Brain pericyte (primary cell): ENCODE results near the gene ABHD13.
"Not testable (repeated sequence)": the region's sequence is repeated elsewhere in the genome, so short reads cannot be mapped to it uniquely, and the experiment has no call there.

Experiments
- DNase-seq: peaks from one replicate; pipeline ENCODE4 v3.0.0-alpha.2; 2012; ENCODE audit warnings: low read depth, low spot score

ABHD13 gene

GRCh38 chr13:108218044-108218974 is at the start of gene ABHD13:
Gene ABHD13, plus strand, starts transcription at chr13:108218392. Its CDS starts 10,827 bp downstream, at chr13:108229219.
- peak; percentile 71 for DNase-seq

- DNase-seq = no peak
These were observed 49.3 kb upstream of the ABHD13 start for GRCh38 chr13:108168929-108169328.

- no peak for DNase-seq
These were observed 41.4 kb upstream of the ABHD13 start for GRCh38 chr13:108176685-108177274.

- DNase-seq = no peak
These were observed 40.1 kb upstream of the ABHD13 start for GRCh38 chr13:108178078-108178477.

GRCh38 chr13:108182652-108183051 is 35.5 kb upstream of the ABHD13 start:
- no peak for DNase-seq

GRCh38 chr13:108185223-108185622 is 33.0 kb upstream of the ABHD13 start:
- DNase-seq = no peak

- DNase-seq = no peak
These were observed 29.9 kb upstream of the ABHD13 start for GRCh38 chr13:108188260-108188659.

- DNase-seq = no peak
These were observed 27.3 kb upstream of the ABHD13 start for GRCh38 chr13:108190897-108191296.

GRCh38 chr13:108193806-108194205 is 24.4 kb upstream of the ABHD13 start:
- no peak for DNase-seq

- no peak for DNase-seq
These were observed 23.7 kb upstream of the ABHD13 start for GRCh38 chr13:108194435-108194936.

GRCh38 chr13:108195146-108195545 is 23.0 kb upstream of the ABHD13 start:
- DNase-seq = no peak

- no peak for DNase-seq
These were observed 22.3 kb upstream of the ABHD13 start for GRCh38 chr13:108195861-108196260.

GRCh38 chr13:108200781-108201398 is 17.3 kb upstream of the ABHD13 start:
- no peak for DNase-seq

- DNase-seq = no peak
These were observed 7.6 kb upstream of the ABHD13 start for GRCh38 chr13:108210551-108210950.

GRCh38 chr13:108212886-108213285 is 5.3 kb upstream of the ABHD13 start:
- no peak for DNase-seq

- no peak for DNase-seq
These were observed 4.2 kb upstream of the ABHD13 start for GRCh38 chr13:108213946-108214345.

GRCh38 chr13:108214441-108215271 is 3.5 kb upstream of the ABHD13 start:
- no peak for DNase-seq

- DNase-seq = peak; percentile 57
These were observed 2.8 kb upstream of the ABHD13 start, which contains the start of gene LIG4 for GRCh38 chr13:108215436-108215835. Gene LIG4, minus strand, starts transcription at chr13:108215536. Its CDS starts 4,268 bp downstream, at chr13:108211268.

- DNase-seq = not testable (repeated sequence)
These were observed 717 bp upstream of the ABHD13 start for GRCh38 chr13:108217307-108218043.

GRCh38 chr13:108220041-108220440 is 1.8 kb downstream of the ABHD13 start:
- no peak for DNase-seq
